PC-9 (cell line): ENCODE data around the gene CCDC30. TPM values are rescaled to one million over a fixed set of nuclear protein-coding genes. Genes with fewer than 3 reads are reported as not detected.
A peak's percentile ranks its signal among the peaks of the same experiment; 100 is the strongest.
"Not testable (repeated sequence)": the region's sequence is repeated elsewhere in the genome, so short reads cannot be mapped to it uniquely, and the experiment has no call there.

Experiments used
- BruUV-seq: library from RNA; stranded (reverse); fragments of 400-500 nt; replicated peaks from 2 replicates; lab custom pipeline; 2021; lab: Mats Ljungman, UMichigan
- CTCF ChIA-PET: fragments of 300-600 bp; sonication (Branson Sonifier 250); formaldehyde crosslinking; loops from one replicate; lab custom pipeline; 2022; ENCODE audit warnings: antibody characterized with exemption; lab: Charles Lee
- POLR2A ChIA-PET: fragments of 300-600 bp; sonication (Branson Sonifier 250); formaldehyde crosslinking; loops from one replicate; lab custom pipeline; 2022; ENCODE audit warnings: antibody characterized with exemption; ENCODE audit not compliant: unreplicated experiment; lab: Charles Lee
- DNase-seq, 2 experiments: peaks; one replicate each; pipeline versions ENCODE4 v3.0.0 to v3.0.0-alpha.2; 2015 to 2022; ENCODE audit warnings: mixed read lengths in 1 of 2
- H2AFZ ChIP-seq: fragments of 200-600 bp; sonication (generic); 2 replicates; pipeline ENCODE4 v1.8.1; 2017; ENCODE audit warnings: antibody characterized with exemption
- H3F3A ChIP-seq: fragments of 200-600 bp; sonication (generic); 2 replicates; pipeline ENCODE4 v1.8.1; 2017; ENCODE audit warnings: antibody characterized with exemption, mild to moderate bottlenecking, low read depth; ENCODE audit not compliant: insufficient read depth
- H3K27ac ChIP-seq: fragments of 200-600 bp; sonication (generic); 2 replicates; pipeline ENCODE4 v1.6.1; 2016; ENCODE audit warnings: mixed run types
- H3K27me3 ChIP-seq: fragments of 200-600 bp; sonication (generic); 2 replicates; pipeline ENCODE4 v1.6.1; 2016; ENCODE audit warnings: low read depth, mixed run types; ENCODE audit not compliant: insufficient read depth
- H3K36me3 ChIP-seq: fragments of 200-600 bp; sonication (generic); 2 replicates; pipeline ENCODE4 v1.6.1; 2016; ENCODE audit warnings: low read depth, mixed run types
- H3K4me1 ChIP-seq: fragments of 200-600 bp; sonication (generic); replicated peaks from 2 replicates; pipeline ENCODE4 v1.6.1; 2016; ENCODE audit warnings: mixed run types; ENCODE audit not compliant: insufficient read depth
- H3K4me2 ChIP-seq: fragments of 200-600 bp; sonication (generic); 2 replicates; pipeline ENCODE4 v1.6.1; 2017; ENCODE audit warnings: mixed run types
- H3K4me3 ChIP-seq: fragments of 200-600 bp; sonication (generic); 2 replicates; pipeline ENCODE4 v1.6.1; 2016; ENCODE audit warnings: mixed run types
- H3K79me2 ChIP-seq: fragments of 200-600 bp; sonication (generic); 2 replicates; pipeline ENCODE4 v1.6.1; 2017; ENCODE audit warnings: low read depth, mixed run types
- H3K9me2 ChIP-seq: fragments of 200-600 bp; sonication (generic); 2 replicates; pipeline ENCODE4 v1.8.1; 2017; ENCODE audit warnings: mild to moderate bottlenecking; ENCODE audit not compliant: insufficient read depth
- H3K9me3 ChIP-seq: fragments of 200-600 bp; sonication (generic); 2 replicates; pipeline ENCODE4 v1.8.1; 2016; ENCODE audit warnings: low read depth; ENCODE audit not compliant: insufficient read depth
- H4K20me1 ChIP-seq: fragments of 200-600 bp; sonication (generic); 2 replicates; pipeline ENCODE4 v1.8.1; 2017; ENCODE audit not compliant: insufficient read depth
- CTCF ChIP-seq: fragments of 200-600 bp; sonication (generic); conservative IDR thresholded peaks from 2 replicates; pipeline ENCODE4 v1.6.1; 2017; ENCODE audit warnings: mixed run types, antibody characterized with exemption, mild to moderate bottlenecking, moderate library complexity
- EZH2 ChIP-seq: fragments of 200-600 bp; sonication (generic); IDR thresholded peaks from 2 replicates; pipeline ENCODE4 v1.8.0; 2017; ENCODE audit warnings: antibody characterized with exemption, low read depth
- intact Hi-C: fragments of 100-400 bp; cut with micrococcal nuclease; formaldehyde crosslinking; loops from one replicate; pipeline ENCODE4 v1.10.0; 2022; ENCODE audit not compliant: unreplicated experiment
- total RNA-seq: library from RNA; stranded (reverse); gene quantifications from 2 replicates; pipeline ENCODE4 v1.2.3, GENCODE V29; 2021

The CCDC30 gene
- total RNA-seq, 1 experiment from 2014 or later = 10.2 TPM

GRCh38 chr1:42511581-42512155 lies 48.6 kb downstream of the CCDC30 start:
- POLR2A ChIA-PET, DNase-seq, BruUV-seq: not testable (repeated sequence)

GRCh38 chr1:42518908-42519307 lies 55.8 kb downstream of the CCDC30 start:
- Histone ChIP-seq H3K27me3 (no peaks in the 10 kb centered on the region), H3K4me2 (no peak overlapping the region), H3K9me2 (no peaks in the 10 kb centered on the region), H3K9me3 (peaks cover 4% of the 10 kb centered on the region), H3F3A (no peaks in the 10 kb centered on the region), H2AFZ (no peak overlapping the region), H3K4me3 (no peak overlapping the region), H3K79me2 (no peaks in the 10 kb centered on the region), H3K4me1 (no peaks in the 10 kb centered on the region), H3K27ac (no peak overlapping the region), H4K20me1 (no peaks in the 10 kb centered on the region), H3K36me3 (no peaks in the 10 kb centered on the region)
- DNase-seq = no peak
- POLR2A ChIA-PET = no interaction called here
- BruUV-seq = no TSS peak
- CTCF ChIA-PET = no interaction called here
- intact Hi-C loops = no loop called here
- TF ChIP-seq CTCF (no peak), EZH2 (no peak)

More at GRCh38 chr1:42511581-42512155, 48.6 kb downstream of the CCDC30 start:
- H3K79me2 ChIP-seq, H4K20me1 ChIP-seq, H3K4me3 ChIP-seq, CTCF ChIA-PET, H3K9me3 ChIP-seq, H3K27me3 ChIP-seq, H3K9me2 ChIP-seq, H3F3A ChIP-seq, H3K27ac ChIP-seq, intact Hi-C loops, H3K4me1 ChIP-seq, H3K4me2 ChIP-seq, H2AFZ ChIP-seq, H3K36me3 ChIP-seq: not testable (repeated sequence)
- peak; percentile 69 for TF ChIP-seq CTCF

- H3K9me3 ChIP-seq = peaks cover 4% of the 10 kb centered on the region; the same call in 1 of the 2 replicates
- H3F3A ChIP-seq = no peaks in the 10 kb centered on the region
- H3K4me1 ChIP-seq = no peaks in the 10 kb centered on the region
- intact Hi-C loops = no loop called here
- TF ChIP-seq CTCF (no peak), EZH2 (no peak)
- H3K9me2 ChIP-seq = no peaks in the 10 kb centered on the region
- no peak overlapping the region for H3K27ac ChIP-seq
- H2AFZ ChIP-seq = no peak overlapping the region
- BruUV-seq = no TSS peak
- H3K4me2 ChIP-seq = no peak overlapping the region
- no peaks in the 10 kb centered on the region for H4K20me1 ChIP-seq
- ChIA-PET CTCF (interaction anchor here (0.6 kb wide), 1 partner anchor 92 kb away, joined by 3 read pairs; no protein-coding TSS in a partner anchor), POLR2A (no interaction called here)
- no peak for DNase-seq
- H3K27me3 ChIP-seq = no peaks in the 10 kb centered on the region
- H3K36me3 ChIP-seq = no peaks in the 10 kb centered on the region
- H3K4me3 ChIP-seq = no peak overlapping the region
- no peaks in the 10 kb centered on the region for H3K79me2 ChIP-seq
Observed at GRCh38 chr1:42523171-42523570, 60.1 kb downstream of the CCDC30 start.
